ENCODE data around the gene TNFRSF6B. TPM values are rescaled to one million over a fixed set of nuclear protein-coding genes. Genes with fewer than 3 reads are reported as not detected.
"Not testable (repeated sequence)": the region's sequence is repeated elsewhere in the genome, so short reads cannot be mapped to it uniquely, and the experiment has no call there.

Gene TNFRSF6B, protein sequence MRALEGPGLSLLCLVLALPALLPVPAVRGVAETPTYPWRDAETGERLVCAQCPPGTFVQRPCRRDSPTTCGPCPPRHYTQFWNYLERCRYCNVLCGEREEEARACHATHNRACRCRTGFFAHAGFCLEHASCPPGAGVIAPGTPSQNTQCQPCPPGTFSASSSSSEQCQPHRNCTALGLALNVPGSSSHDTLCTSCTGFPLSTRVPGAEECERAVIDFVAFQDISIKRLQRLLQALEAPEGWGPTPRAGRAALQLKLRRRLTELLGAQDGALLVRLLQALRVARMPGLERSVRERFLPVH
- total RNA-seq (2014; rRNA removed; shearing (Covaris generic)): not detected in 2 replicates

DNA sequence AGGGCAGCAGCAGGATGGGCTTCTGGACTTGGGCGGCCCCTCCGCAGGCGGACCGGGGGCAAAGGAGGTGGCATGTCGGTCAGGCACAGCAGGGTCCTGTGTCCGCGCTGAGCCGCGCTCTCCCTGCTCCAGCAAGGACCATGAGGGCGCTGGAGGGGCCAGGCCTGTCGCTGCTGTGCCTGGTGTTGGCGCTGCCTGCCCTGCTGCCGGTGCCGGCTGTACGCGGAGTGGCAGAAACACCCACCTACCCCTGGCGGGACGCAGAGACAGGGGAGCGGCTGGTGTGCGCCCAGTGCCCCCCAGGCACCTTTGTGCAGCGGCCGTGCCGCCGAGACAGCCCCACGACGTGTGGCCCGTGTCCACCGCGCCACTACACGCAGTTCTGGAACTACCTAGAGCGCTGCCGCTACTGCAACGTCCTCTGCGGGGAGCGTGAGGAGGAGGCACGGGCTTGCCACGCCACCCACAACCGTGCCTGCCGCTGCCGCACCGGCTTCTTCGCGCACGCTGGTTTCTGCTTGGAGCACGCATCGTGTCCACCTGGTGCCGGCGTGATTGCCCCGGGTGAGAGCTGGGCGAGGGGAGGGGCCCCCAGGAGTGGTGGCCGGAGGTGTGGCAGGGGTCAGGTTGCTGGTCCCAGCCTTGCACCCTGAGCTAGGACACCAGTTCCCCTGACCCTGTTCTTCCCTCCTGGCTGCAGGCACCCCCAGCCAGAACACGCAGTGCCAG is at the start of gene TNFRSF6B:
Gene TNFRSF6B, plus strand, starts transcription at position 25 of the 729 bp plus-strand sequence. Its CDS starts 116 bp downstream, at position 141.
- H3K36me3 ChIP-seq (replicated peaks; ENCODE audit: control insufficient read depth, insufficient read depth, low read length): peaks cover 1% of the 10 kb centered on the region; the same call in 1 of the 2 replicates
- H3K27me3 ChIP-seq (ENCODE audit: control insufficient read depth, insufficient read depth, low read length): no peaks in the 10 kb centered on the region; the same call in 1 of the 2 replicates
- DNase-seq: peak; percentile 85
- H3K4me3 ChIP-seq (ENCODE audit: insufficient read depth, low read depth, low read length): peak within 1 kb of the TSS; percentile 37

DNA sequence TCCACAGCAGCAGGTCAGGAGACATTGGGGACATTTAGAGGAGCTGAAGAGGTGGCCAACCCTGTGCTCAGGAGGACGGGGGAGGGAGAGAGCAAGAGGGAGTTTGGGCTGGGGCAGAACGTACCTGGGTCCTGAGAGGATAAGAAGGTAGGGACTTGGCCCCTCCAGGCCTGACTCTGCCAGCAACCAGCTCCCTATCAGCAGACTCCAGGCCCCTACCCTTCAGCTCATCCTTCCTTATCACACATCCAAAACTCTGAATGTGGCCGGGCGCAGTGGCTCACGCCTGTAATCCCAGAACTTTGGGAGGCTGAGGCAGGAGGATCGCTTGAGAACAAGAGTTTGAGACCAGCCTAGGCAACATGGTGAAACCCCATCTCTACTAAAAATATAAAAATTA is 48.3 kb upstream of the TNFRSF6B start:
- Histone ChIP-seq H3K36me3 (replicated peaks; ENCODE audit: control insufficient read depth, insufficient read depth, low read length) (no peaks in the 10 kb centered on the region), H3K4me3 (ENCODE audit: insufficient read depth, low read depth, low read length) (no peak overlapping the region), H3K27me3 (ENCODE audit: control insufficient read depth, insufficient read depth, low read length) (peaks cover 12% of the 10 kb centered on the region)
- no peak for DNase-seq

DNA sequence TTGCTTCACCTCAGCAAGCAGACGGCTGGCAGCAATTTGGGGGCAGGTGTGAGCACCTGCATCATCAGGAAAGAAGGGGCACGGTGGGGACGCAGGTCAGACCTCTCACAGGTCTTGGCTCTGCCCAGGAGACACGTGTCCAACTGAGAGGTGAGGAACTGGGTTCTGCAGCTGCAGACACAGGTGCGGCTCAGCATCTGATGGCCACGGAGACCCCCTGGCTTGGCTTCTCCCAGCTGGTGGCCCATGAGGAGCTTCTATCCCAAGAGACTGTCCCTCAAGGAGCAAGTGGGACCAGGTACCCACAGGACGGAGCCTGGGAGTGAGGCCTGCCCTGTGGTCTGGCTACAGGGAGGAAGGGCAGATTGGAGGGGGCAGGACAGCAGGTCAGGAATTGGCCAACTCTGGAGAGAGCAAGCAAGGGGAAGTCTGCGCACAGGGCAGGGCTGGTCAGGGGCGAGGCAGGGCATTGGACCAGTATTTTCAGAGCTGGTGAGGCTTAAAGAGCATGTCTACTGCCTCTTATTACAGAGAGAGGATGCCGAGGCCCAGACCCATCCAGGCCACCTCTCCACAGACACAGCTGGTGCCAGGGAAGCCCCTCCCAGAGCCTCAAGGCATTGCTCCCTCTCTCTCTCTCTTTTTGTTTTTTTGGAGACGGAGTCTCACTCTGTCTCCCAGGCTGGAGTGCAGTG is 47.4 kb upstream of the TNFRSF6B start:
- no peak overlapping the region for H3K4me3 ChIP-seq (ENCODE audit: insufficient read depth, low read depth, low read length)
- no peak for DNase-seq
- H3K36me3 ChIP-seq (replicated peaks; ENCODE audit: control insufficient read depth, insufficient read depth, low read length): no peaks in the 10 kb centered on the region
- H3K27me3 ChIP-seq (ENCODE audit: control insufficient read depth, insufficient read depth, low read length): peaks cover 12% of the 10 kb centered on the region

DNA sequence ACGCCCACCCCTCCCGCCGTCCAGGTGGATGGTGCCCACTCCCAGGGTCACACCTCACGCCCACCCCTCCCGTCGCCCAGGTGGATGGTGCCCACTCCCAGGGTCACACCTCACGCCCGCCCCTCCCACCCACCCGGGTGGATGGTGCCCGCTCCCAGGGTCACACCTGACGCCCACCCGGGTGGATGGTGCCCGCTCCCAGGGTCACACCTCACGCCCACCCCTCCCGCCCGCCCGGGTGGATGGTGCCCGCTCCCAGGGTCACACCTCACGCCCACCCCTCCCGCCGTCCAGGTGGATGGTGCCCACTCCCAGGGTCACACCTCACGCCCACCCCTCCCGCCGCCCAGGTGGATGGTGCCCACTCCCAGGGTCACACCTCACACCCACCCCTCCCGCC is 46.0 kb upstream of the TNFRSF6B start:
- peaks cover 12% of the 10 kb centered on the region for H3K27me3 ChIP-seq (ENCODE audit: control insufficient read depth, insufficient read depth, low read length)
- H3K4me3 ChIP-seq (ENCODE audit: insufficient read depth, low read depth, low read length); H3K36me3 ChIP-seq (replicated peaks; ENCODE audit: control insufficient read depth, insufficient read depth, low read length); DNase-seq: not testable (repeated sequence)

DNA sequence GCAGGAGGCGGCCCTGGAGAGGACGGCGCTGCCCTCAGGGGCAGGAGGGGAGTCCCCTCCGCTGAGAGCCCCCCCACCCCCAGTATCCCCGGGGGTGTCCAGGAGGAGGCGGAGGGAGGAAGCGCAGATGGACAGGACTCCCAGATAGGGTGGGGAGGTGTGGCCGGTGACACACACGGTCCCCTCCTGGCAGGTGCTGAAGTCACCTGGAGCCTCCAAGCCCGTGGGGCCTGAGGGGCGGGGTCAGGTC is 44.6 kb upstream of the TNFRSF6B start:
- H3K27me3 ChIP-seq (ENCODE audit: control insufficient read depth, insufficient read depth, low read length): peaks cover 12% of the 10 kb centered on the region
- no peaks in the 10 kb centered on the region for H3K36me3 ChIP-seq (replicated peaks; ENCODE audit: control insufficient read depth, insufficient read depth, low read length)
- H3K4me3 ChIP-seq (ENCODE audit: insufficient read depth, low read depth, low read length): peak overlapping the region; percentile 56
- DNase-seq: peak; percentile 68

DNA sequence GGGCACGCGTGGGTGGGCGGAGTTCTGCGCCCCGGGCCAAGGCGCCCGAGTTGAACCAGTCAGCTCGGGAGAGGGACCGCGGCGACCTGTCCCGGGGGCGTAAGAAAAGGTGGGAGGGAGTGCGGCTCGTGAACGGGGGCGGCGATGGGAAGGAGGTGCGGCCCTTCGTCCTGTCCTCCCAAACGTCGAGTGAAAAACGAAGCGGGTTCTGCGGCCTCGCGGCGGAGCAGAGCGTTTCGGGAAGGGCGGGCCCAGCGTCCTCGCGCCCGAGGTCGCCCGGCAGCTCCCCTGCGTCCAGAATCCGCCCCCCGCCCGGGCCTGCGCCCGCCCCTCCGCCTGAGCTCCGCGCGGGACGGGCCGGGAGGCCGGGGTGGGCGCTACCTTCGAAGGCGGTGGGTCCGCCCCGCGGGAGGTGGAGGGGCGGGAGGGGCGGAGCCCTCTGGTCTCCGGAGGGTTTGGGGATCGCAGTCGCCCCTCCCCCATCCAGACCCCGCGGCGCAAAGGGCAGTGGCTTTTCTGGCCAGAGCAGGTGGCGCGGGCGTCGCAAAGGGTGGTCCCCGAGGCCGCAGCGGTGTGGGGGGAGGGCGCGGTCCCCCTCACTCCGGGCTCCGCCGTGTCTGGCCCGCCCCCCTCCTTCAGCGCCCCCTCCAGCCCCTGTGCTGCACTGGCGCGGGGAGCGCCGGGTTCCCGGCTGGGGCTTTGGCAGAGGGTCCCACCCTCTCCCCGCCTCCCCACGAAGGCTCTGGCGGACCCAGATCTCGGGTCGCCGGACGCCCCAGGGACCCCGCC is 44.1 kb upstream of the TNFRSF6B start:
- peak overlapping the region; percentile 56 for H3K4me3 ChIP-seq (ENCODE audit: insufficient read depth, low read depth, low read length)
- DNase-seq: peak; percentile 87
- H3K36me3 ChIP-seq (replicated peaks; ENCODE audit: control insufficient read depth, insufficient read depth, low read length): no peaks in the 10 kb centered on the region
- H3K27me3 ChIP-seq (ENCODE audit: control insufficient read depth, insufficient read depth, low read length): peaks cover 12% of the 10 kb centered on the region

DNA sequence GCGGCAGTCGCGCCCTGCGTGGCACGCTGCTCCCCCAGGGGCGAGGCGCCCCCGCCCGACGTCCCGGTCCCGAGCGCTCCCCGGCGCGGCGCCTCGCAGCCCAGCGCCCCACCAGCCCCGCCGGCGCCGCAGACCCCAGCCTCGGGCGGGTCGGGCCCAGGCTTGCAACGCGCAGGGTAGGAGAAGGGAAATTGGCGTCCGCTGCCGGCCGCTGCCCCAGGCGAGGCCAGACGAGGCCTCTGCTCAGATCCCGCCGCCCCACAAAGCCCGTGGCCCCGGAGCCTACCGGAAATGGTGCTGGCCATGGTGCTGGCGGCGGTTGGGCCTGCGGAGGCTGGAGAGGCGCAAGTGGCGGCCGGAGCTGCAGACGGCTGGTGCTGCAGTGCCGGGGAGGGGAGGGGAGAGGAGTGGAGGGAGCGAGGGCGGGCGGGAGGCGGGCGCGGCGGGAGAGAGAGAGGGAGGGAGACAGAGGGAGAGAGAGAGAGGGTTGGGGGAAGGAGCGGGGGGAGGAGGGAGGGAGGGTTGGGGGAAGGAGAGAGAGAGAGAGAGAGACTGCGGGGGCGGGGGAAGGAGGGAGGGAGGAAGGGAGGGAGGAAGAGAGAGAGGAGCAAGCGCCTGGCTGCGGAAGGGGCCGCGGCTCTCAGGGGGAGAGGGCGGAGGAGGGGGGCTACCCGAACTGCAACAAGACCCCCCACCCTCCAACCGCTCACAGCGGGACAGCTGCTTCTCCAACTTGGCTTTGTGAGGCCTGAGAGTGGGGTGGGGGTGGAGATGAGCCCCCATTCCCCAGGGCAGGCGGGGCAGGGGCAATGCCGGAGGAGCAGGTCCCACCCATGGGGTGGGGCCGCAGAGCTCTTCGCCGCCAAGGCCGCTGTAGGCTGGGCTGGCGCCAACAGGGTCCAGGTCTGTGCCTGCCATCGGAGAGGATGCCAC is 43.1 kb upstream of the TNFRSF6B start, which contains the start of gene STMN3:
Gene STMN3, minus strand, starts transcription at position 384 of the 933 bp plus-strand sequence. Its CDS starts 79 bp downstream, at position 305.
- Histone ChIP-seq H3K36me3 (replicated peaks; ENCODE audit: control insufficient read depth, insufficient read depth, low read length) (no peaks in the 10 kb centered on the region), H3K4me3 (ENCODE audit: insufficient read depth, low read depth, low read length) (peak within 1 kb of the TSS; percentile 64), H3K27me3 (ENCODE audit: control insufficient read depth, insufficient read depth, low read length) (peaks cover 12% of the 10 kb centered on the region)
- DNase-seq: peak; percentile 95

DNA sequence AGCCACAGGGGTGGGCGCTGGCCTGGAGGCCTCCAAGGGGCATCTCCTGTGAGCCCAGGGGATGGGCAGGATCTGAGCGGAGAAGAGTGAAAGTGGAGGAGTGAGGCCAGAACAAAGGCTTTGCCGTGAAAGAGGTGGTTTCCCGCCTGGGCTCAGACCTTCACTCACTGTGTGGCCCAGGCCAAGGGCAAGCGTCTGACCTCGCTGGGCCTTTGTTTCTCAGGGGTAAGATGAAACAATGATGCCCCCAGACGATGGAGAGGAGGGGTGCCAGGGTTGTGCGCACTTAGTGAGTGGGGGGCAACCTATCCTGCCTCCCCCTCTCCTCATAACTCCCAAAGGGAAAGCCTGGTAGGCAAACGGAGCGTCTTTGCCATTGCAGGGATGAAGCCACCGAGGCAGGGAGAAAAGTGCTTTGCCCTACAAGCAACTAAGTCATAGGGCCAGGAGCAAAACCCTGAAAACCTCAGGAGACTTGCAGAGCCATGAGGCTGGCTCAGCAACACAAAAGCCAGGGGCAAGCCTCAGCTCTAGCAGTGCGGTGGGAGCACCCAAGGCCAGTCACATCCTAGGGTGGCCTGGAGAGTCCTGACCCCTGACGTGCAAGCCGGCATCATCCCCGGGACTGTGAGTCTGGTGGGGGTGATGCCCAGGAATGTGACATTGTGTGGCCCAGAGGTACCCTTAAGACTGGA is 42.3 kb upstream of the TNFRSF6B start:
- peaks cover 12% of the 10 kb centered on the region for H3K27me3 ChIP-seq (ENCODE audit: control insufficient read depth, insufficient read depth, low read length)

DNA sequence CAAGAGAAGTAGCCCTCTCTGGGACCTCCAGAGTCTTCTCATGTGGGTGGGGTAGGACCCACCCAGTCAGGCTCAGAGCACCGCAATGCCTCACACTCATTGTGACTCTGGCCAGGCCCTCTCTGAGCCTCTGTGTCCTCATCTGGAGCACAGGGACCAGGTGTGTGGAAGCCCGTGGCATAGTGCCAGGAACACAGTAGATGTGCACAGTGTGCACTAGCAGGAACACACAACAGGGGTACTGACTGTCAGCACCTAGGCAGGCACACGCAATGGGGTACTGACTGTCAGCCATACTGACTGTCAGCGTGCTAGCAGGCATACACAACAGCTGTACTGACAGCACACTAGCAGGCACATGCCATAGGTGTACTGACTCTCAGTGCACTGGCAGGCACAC is 41.2 kb upstream of the TNFRSF6B start:
- Histone ChIP-seq H3K4me3 (ENCODE audit: insufficient read depth, low read depth, low read length) (no peak overlapping the region), H3K27me3 (ENCODE audit: control insufficient read depth, insufficient read depth, low read length) (peaks cover 12% of the 10 kb centered on the region), H3K36me3 (replicated peaks; ENCODE audit: control insufficient read depth, insufficient read depth, low read length) (peaks cover 2% of the 10 kb centered on the region; the same call in 1 of the 2 replicates)
- DNase-seq: no peak

More for the DNA sequence above, 42.3 kb upstream of the TNFRSF6B start:
- DNase-seq: no peak
- peak overlapping the region; percentile 64 for H3K4me3 ChIP-seq (ENCODE audit: insufficient read depth, low read depth, low read length)
- H3K36me3 ChIP-seq (replicated peaks; ENCODE audit: control insufficient read depth, insufficient read depth, low read length): no peaks in the 10 kb centered on the region

DNA sequence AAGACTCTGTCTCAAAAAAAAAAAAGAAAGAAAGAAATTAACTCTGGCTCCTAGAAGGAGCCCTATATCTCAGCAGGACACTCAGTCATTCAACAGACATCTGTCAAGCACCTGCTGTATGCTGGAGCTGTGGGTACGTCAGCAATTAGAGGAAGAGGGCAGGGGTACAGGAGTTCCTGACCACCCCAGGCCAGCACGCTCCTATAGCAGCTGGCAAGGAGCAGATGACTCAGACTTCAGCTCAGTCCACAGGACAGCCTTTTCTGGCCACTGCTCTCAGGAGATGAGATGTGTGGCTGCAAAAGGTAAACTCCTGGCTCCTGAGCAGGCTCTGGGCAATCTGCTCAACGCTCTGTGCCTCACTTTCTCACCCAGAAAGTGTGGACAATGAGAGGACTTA is 40.0 kb upstream of the TNFRSF6B start:
- peaks cover 2% of the 10 kb centered on the region; the same call in 1 of the 2 replicates for H3K36me3 ChIP-seq (replicated peaks; ENCODE audit: control insufficient read depth, insufficient read depth, low read length)
- H3K27me3 ChIP-seq (ENCODE audit: control insufficient read depth, insufficient read depth, low read length): peaks cover 8% of the 10 kb centered on the region
- H3K4me3 ChIP-seq (ENCODE audit: insufficient read depth, low read depth, low read length): no peak overlapping the region
- DNase-seq: no peak

DNA sequence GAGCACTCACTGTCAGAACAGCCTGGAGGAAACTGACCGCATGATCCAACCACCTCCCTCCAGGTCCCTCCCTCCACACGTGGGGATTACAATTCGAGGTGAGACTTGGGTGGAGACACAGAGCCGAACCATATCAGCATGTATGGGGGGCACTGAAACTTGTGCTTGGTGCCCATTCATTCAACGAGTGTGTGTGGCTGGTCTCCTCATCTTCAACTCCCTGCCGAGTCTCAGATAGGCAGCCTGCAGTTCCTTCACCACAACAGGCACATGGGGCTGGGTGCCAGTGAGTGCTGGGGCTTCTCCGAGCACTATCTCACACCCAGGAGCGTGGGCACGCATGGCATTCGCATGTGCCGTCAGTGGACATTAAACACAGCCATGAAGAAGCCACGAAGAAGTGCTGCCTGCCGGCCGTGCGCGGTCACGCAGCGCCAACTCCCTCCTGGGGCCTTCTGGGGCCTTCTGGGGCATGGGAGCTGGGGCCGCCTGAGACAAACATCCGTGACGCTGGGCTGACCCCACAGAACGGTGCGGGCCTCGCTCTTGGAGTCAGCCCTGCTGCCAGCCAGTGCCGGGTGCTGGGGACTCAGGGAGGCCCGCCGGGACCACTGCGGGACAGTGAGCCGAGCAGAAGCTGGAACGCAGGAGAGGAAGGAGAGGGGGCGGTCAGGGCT is 39.1 kb upstream of the TNFRSF6B start:
- Histone ChIP-seq H3K4me3 (ENCODE audit: insufficient read depth, low read depth, low read length) (peak overlapping the region; percentile 90), H3K27me3 (ENCODE audit: control insufficient read depth, insufficient read depth, low read length) (no peaks in the 10 kb centered on the region; the same call in 1 of the 2 replicates), H3K36me3 (replicated peaks; ENCODE audit: control insufficient read depth, insufficient read depth, low read length) (peaks cover 2% of the 10 kb centered on the region; the same call in 1 of the 2 replicates)
- DNase-seq: no peak

DNA sequence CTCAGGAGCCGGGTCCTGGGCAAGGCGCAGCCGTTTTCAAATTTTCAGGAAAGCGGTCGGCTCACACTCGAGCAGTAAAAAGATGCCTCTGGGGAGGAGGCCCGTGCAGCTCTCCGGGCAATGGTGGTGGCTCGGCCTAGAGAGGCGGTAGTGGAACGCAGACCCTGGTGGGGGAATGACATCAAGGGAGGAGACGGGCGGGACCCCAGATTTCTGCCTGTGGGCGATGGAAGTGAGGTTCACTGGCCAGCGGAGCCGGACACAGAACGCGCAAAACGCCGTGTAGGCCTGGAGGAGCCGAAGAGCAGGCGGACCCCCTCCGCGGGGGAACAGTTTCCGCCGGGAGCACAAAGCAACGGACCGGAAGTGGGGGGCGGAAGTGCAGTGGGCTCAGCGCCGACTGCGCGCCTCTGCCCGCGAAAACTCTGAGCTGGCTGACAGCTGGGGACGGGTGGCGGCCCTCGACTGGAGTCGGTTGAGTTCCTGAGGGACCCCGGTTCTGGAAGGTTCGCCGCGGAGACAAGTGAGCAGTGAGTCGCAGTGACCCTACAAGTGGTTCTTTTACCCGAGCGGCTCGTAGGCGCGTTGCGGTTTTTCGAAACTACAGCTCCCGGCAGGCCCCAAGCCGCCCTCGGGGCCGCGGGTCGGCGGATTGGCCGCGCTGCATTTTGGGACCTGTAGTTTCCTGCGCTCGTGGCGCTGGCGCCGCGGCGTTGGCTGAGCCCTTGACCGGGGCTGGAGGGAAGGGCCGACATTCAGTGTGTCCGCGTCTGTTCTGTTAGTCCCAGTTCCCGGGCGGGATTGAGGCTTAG is 38.3 kb upstream of the TNFRSF6B start, which contains the start of gene RTEL1:
Gene RTEL1, plus strand, starts transcription at position 376 of the 812 bp plus-strand sequence. CDS start 1,091 bp downstream, outside the sequence.
- Histone ChIP-seq H3K4me3 (ENCODE audit: insufficient read depth, low read depth, low read length) (peak within 1 kb of the TSS; percentile 90), H3K36me3 (replicated peaks; ENCODE audit: control insufficient read depth, insufficient read depth, low read length) (peaks cover 2% of the 10 kb centered on the region; the same call in 1 of the 2 replicates), H3K27me3 (ENCODE audit: control insufficient read depth, insufficient read depth, low read length) (no peaks in the 10 kb centered on the region)
- peak; percentile 99 for DNase-seq
